Right ventricle myocardium inferior (tissue), 1 donor: Measurements from ENCODE around the gene TENM3. TPM values are rescaled to one million over a fixed set of nuclear protein-coding genes. Genes with fewer than 3 reads are reported as not detected.

Experiments
- ATAC-seq: fragments of 200-7000 bp; cut with Tn5 transposase; one replicate; pipeline ENCODE4 v1.9.1; 2020; ENCODE audit warnings: mild to moderate bottlenecking, moderate library complexity
- DNase-seq: peaks from one replicate; pipeline ENCODE4 v3.0.0; 2021; ENCODE audit errors: missing footprints
- intact Hi-C: fragments of 100-400 bp; cut with DNase I; formaldehyde crosslinking; loops from one replicate; pipeline ENCODE4 v1.11.0; 2022
- total RNA-seq: library from RNA; stranded (reverse); fragmentation: NEBNext Ultra II Directional; extraction: Animal tissue kit (Norgen Biotek cat#: 25700); gene quantifications from one replicate; pipeline ENCODE4 v1.2.1, GENCODE V29; 2021
- donor health status: DM: no; HTN: yes; CAD: no; lungs with severe emphysema.

Gene TENM3
- total RNA-seq, 1 donor from 2014 or later, result 2.9 TPM

- intact Hi-C loops, result no loop called here
- DNase-seq (no peak), ATAC-seq (no peak)
These were observed 361.0 kb downstream of the TENM3 start for GRCh38 chr4:182604161-182604622.

- intact Hi-C loops, result no loop called here
- DNase-seq (no peak), ATAC-seq (no peak)
These were observed 361.8 kb downstream of the TENM3 start for GRCh38 chr4:182604953-182605352.

- intact Hi-C loops, result no loop called here
- DNase-seq (no peak), ATAC-seq (no peak)
These were observed 365.3 kb downstream of the TENM3 start for GRCh38 chr4:182608525-182608924.

GRCh38 chr4:182616476-182616875, 373.3 kb downstream of the TENM3 start:
- intact Hi-C loops, result no loop called here
- no peak for ATAC-seq
- no peak for DNase-seq

GRCh38 chr4:182619660-182620059, 376.5 kb downstream of the TENM3 start:
- intact Hi-C loops, result no loop called here

GRCh38 chr4:182620111-182620980, 377.1 kb downstream of the TENM3 start:
- intact Hi-C loops, result no loop called here
- ATAC-seq (no peak), DNase-seq (no peak)

More at GRCh38 chr4:182619660-182620059, 376.5 kb downstream of the TENM3 start:
- DNase-seq (no peak), ATAC-seq (no peak)

- no peak for DNase-seq
- no peak for ATAC-seq
- intact Hi-C loops, result no loop called here
These were observed 381.1 kb downstream of the TENM3 start for GRCh38 chr4:182624281-182624680.

DNA sequence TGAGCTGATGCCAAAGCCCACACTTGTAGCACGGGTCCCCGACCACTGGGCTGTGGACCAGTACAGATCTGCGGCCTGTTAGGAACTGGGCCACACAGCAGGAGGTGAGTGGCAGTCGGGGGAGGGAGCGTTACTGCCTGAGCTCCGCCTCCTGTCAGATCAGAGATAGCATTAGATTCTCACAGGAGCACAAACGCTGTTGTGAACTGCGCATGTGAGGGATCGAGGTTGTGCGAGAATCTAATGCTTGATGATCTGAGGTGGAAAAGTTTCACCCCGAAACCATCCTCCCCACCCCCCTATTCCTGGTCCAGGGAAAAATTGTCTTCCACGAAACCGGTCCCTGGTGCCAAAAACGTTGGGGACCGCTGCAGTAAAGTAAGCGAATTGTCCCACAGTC, 382.0 kb downstream of the TENM3 start:
- DNase-seq (no peak), ATAC-seq (no peak)
- intact Hi-C loops, result no loop called here

DNA sequence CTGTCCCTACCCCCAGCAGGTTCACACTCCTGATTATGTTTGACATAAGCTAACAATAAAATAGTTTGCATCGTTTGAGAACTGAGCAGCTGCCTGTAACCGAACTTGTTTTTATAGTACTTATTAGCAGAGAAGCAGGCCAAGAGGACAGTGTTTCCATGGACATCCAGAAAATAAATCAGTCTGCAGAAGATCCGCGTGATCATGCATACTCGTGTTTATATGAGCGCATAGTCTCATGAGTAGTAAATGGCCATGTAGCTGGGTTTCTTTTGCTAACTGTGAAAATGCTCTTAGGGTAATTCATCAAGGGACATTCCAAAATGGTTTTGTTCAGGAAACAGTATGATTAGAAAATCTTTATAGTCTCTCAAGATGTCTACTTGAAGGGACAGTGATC, 384.8 kb downstream of the TENM3 start:
- DNase-seq, result no peak
- ATAC-seq, result no peak
- intact Hi-C loops, result no loop called here

DNA sequence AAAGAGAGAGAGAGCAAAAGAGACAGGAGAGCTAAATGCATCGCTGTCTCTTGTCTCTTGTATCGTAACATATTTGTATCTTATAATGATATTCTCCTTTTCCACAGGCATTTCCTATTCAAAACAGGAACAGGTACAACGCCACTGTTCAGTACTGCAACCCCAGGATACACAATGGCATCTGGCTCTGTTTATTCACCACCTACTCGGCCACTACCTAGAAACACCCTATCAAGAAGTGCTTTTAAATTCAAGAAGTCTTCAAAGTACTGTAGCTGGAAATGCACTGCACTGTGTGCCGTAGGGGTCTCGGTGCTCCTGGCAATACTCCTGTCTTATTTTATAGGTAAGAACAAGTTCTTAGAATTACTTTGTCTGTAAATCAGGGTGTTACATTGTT, 385.3 kb downstream of the TENM3 start:
- intact Hi-C loops, result no loop called here
- DNase-seq (no peak), ATAC-seq (no peak)

DNA sequence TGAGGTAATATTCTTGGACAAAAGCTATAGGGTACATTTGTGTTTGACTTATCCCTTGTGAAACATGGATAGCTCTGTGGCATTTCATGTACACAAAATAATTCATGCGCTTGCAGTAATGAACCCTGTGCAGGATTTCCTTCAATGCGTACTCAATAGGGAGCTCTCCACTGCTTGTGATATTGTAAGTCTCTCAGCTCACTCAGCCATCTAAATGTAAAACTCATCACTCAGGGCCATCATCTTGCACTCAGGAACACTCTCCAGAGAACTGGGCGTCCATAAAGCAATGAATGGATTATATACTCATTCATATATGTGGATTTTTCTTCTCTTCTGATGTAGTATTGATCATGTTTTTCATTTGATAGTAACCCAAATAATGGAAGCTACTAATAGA, 385.9 kb downstream of the TENM3 start:
- no peak for ATAC-seq

DNA sequence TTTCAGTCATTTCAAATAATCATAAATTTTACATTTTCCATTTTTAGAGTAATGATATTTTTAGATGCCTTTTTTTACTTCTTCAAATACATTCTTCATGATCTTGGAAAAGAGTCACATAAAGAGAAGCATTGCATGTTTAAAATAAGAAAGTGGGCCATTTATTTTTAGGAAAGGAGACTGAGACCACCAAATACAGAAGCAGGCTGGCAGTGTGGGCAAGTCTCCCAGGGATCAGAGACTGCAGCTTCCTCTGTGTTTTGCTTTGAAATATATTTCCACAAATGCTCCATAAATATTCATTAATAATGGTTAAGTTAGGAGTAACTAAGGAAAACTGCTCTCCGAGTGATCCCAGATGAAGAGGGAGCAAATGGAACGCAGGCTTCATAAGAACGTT, 397.3 kb downstream of the TENM3 start:
- ATAC-seq (no peak), DNase-seq (no peak)
- intact Hi-C loops, result loop anchor here (5.0 kb wide), 1 partner anchor 37 kb away; no protein-coding TSS in a partner anchor

More for the DNA sequence above, 385.9 kb downstream of the TENM3 start:
- DNase-seq, result no peak
- intact Hi-C loops, result no loop called here

DNA sequence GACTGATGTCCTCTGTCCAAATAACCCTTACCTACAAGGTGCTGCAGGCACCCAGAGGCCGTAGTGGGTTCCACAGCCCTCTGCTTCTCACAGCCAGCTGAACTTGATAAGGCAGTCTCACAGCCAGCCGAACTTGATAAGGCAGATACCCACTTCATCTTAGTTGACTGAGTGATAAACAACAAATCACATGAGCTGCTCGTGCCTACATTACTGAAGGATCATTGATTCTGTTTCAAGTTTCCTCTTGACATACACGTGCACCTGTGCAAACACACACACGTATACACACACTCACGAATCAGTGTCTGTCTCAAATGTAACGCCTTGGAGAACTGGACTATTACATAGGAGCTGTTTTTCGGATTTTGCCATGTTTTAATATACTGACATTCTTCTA, 397.7 kb downstream of the TENM3 start:
- intact Hi-C loops, result loop anchor here (5.0 kb wide), 1 partner anchor 36 kb away; no protein-coding TSS in a partner anchor
- no peak for DNase-seq
- no peak for ATAC-seq

GRCh38 chr4:182642831-182643230, 399.6 kb downstream of the TENM3 start:
- intact Hi-C loops, result loop anchor here (5.0 kb wide), 1 partner anchor 34 kb away; no protein-coding TSS in a partner anchor
- no peak for DNase-seq
- ATAC-seq, result no peak

- DNase-seq (no peak), ATAC-seq (peak; percentile 95)
- intact Hi-C loops, result loop anchor here (5.0 kb wide), 1 partner anchor 33 kb away; no protein-coding TSS in a partner anchor
These were observed 400.8 kb downstream of the TENM3 start for GRCh38 chr4:182643801-182644682.

DNA sequence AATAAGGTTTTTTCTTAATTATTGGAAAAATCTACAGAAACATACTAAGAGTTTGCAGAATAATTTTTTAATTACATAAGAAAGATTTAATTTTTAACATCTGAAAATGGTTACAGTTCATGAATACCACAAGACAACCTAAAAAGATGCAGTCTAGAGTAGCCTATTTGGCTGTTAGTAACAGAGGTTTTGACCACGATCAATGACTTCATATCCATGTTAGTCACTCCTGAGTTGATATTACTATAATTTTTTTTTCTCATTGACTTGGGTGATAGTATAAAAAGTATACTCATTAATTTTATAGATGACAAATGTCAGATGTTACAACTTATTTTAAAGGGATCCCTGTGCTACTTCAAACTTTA, 401.5 kb downstream of the TENM3 start:
- DNase-seq, result no peak
- ATAC-seq, result no peak
- intact Hi-C loops, result loop anchor here (5.0 kb wide), 1 partner anchor 33 kb away; no protein-coding TSS in a partner anchor

DNA sequence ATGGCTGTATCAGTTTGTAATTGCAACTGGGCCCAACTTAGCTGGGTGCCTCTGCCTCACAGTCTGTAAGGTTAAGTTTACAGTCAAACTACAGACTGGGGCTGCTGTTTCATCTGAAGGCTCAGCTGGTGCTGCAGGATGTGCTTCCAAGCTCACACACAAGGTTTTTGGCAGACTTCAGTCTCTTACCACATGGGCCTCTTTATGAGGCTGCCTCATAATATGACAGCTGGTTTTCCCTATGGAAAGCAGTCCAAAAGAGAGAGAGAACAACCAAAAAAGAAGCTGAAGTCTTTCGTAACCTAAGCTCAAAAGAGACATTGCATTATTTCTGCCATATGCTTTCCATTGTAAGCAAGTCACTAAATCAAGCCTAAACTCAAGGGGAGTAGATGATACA, 402.3 kb downstream of the TENM3 start:
- DNase-seq (no peak), ATAC-seq (no peak)
- intact Hi-C loops, result no loop called here

- DNase-seq, result no peak
- intact Hi-C loops, result no loop called here
- no peak for ATAC-seq
These were observed 404.6 kb downstream of the TENM3 start for GRCh38 chr4:182647646-182648300.

GRCh38 chr4:182648766-182649165, 405.6 kb downstream of the TENM3 start:
- intact Hi-C loops, result no loop called here
- DNase-seq (no peak), ATAC-seq (no peak)
